Esophagus squamous epithelium (tissue), 4 donors: ENCODE results near the gene IFT25.
"Not testable (repeated sequence)": the region's sequence is repeated elsewhere in the genome, so short reads cannot be mapped to it uniquely, and the experiment has no call there.

ENCODE experiments used
- POLR2A ChIP-seq, 4 donors: fragments of 450-650 bp; IDR thresholded peaks; one replicate each; pipeline ENCODE4 v1.6.1; 2017; ENCODE audit warnings: antibody characterized with exemption in 4 of 4, mild to moderate bottlenecking in 4 of 4, moderate library complexity in 3 of 4
- TF ChIP-seq, protein P1 (sequence below), 6 experiments: fragments of 450-650 bp in 4 of 6; fragments of 200-600 bp in 2 of 6; sonication (generic) in 2 of 6; IDR thresholded peaks; one replicate each; pipeline ENCODE4 v1.5.1; 2016 to 2019; ENCODE audit warnings: antibody characterized with exemption in 6 of 6, mild to moderate bottlenecking in 4 of 6, moderate library complexity in 4 of 6

- TF ChIP-seq, protein P1, sequence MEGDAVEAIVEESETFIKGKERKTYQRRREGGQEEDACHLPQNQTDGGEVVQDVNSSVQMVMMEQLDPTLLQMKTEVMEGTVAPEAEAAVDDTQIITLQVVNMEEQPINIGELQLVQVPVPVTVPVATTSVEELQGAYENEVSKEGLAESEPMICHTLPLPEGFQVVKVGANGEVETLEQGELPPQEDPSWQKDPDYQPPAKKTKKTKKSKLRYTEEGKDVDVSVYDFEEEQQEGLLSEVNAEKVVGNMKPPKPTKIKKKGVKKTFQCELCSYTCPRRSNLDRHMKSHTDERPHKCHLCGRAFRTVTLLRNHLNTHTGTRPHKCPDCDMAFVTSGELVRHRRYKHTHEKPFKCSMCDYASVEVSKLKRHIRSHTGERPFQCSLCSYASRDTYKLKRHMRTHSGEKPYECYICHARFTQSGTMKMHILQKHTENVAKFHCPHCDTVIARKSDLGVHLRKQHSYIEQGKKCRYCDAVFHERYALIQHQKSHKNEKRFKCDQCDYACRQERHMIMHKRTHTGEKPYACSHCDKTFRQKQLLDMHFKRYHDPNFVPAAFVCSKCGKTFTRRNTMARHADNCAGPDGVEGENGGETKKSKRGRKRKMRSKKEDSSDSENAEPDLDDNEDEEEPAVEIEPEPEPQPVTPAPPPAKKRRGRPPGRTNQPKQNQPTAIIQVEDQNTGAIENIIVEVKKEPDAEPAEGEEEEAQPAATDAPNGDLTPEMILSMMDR (IDR thresholded peaks at IDR 0.05) = not testable (repeated sequence)
- not testable (repeated sequence) for TF ChIP-seq POLR2A (IDR thresholded peaks at IDR 0.05)
Measured at GRCh38 chr1:53875150-53875549, 70.3 kb downstream of the IFT25 start.
